Stimulated activated CD4-positive, alpha-beta T cell treated with anti-CD3 and anti-CD28 coated beads, Interleukin-2, amount 100 ng/mL, for 24 hours (primary cell): ENCODE results near the gene NXNL1.
"Not testable (repeated sequence)": the region's sequence is repeated elsewhere in the genome, so short reads cannot be mapped to it uniquely, and the experiment has no call there.

ENCODE experiments used
- DNase-seq, 2 donors: peaks; one replicate each; pipeline ENCODE4 v3.0.0-alpha.2; 2020

The NXNL1 gene

GRCh38 chr19:17460372-17461230, at the start of gene NXNL1:
Gene NXNL1 (minus strand): TSS chr19:17460926. CDS start chr19:17460869, 57 bp downstream.
- DNase-seq, result no peak

- not testable (repeated sequence) for DNase-seq
Observed at GRCh38 chr19:17508558-17508933, 47.8 kb upstream of the NXNL1 start.

GRCh38 chr19:17506745-17507144, 46.0 kb upstream of the NXNL1 start:
- no peak for DNase-seq

- DNase-seq, result no peak
Observed at GRCh38 chr19:17505223-17505622, 44.5 kb upstream of the NXNL1 start.

GRCh38 chr19:17504456-17504855, 43.7 kb upstream of the NXNL1 start:
- DNase-seq, result no peak

GRCh38 chr19:17504030-17504429, 43.3 kb upstream of the NXNL1 start:
- no peak for DNase-seq

GRCh38 chr19:17503240-17503639, 42.5 kb upstream of the NXNL1 start:
- no peak for DNase-seq

GRCh38 chr19:17500447-17501198, 39.9 kb upstream of the NXNL1 start:
- no peak for DNase-seq

GRCh38 chr19:17499648-17500446, 39.1 kb upstream of the NXNL1 start:
- DNase-seq, result no peak

- DNase-seq, result not testable (repeated sequence)
Observed at GRCh38 chr19:17499025-17499424, 38.3 kb upstream of the NXNL1 start.

GRCh38 chr19:17497149-17497798, 36.5 kb upstream of the NXNL1 start:
- no peak for DNase-seq

GRCh38 chr19:17496337-17496997, 35.7 kb upstream of the NXNL1 start:
- DNase-seq, result peak; percentile 86 to 89

- DNase-seq, result no peak
Observed at GRCh38 chr19:17495639-17496296, 35.0 kb upstream of the NXNL1 start.

GRCh38 chr19:17491287-17491686, 30.6 kb upstream of the NXNL1 start:
- DNase-seq, result no peak

GRCh38 chr19:17490411-17490810, 29.7 kb upstream of the NXNL1 start:
- DNase-seq, result no peak

- DNase-seq, result no peak
Observed at GRCh38 chr19:17489392-17490030, 28.8 kb upstream of the NXNL1 start.

- DNase-seq, result peak; percentile 77 to 86
Observed at GRCh38 chr19:17488593-17489391, 28.1 kb upstream of the NXNL1 start.

GRCh38 chr19:17487284-17488121, 26.8 kb upstream of the NXNL1 start:
- no peak for DNase-seq
